ENCODE data around the gene SEC24D.
A peak's percentile ranks its signal among the peaks of the same experiment; 100 is the strongest.

Gene SEC24D

DNA sequence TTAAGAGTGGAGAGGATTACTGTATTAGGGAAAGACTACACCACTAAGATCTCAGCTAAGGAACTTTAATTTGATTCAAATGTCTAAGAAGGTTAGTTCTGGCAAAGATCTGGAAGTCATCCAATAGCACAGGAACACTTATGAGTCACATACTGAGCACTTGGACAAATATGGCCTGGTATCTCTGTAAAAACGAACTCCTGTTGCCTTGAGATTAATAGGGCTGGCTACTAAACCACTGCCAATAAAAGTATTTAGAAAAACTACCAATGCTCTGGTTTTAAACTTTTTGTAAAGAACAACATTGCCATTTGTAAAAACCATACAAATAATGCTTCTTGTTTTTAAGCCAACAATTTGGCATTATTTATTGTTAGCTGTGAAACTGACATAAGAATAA is 70.5 kb downstream of the SEC24D start:
- H3K9ac ChIP-seq (ENCODE audit: low read length), result no peak overlapping the region
- H3K36me3 ChIP-seq (ENCODE audit: insufficient read depth, low read length), result peaks cover 12% of the 10 kb centered on the region
- H3K9me3 ChIP-seq (ENCODE audit: low read length), result no peaks in the 10 kb centered on the region
- H3K4me3 ChIP-seq (ENCODE audit: low read depth in 1 of 2, low read length in 2 of 2), result no peak overlapping the region
- peaks cover 78% of the 10 kb centered on the region for H3K4me1 ChIP-seq (ENCODE audit: insufficient read depth, low read length)
- H3K27ac ChIP-seq (ENCODE audit: low read depth, low read length), result peak overlapping the region; percentile 86
- H3K27me3 ChIP-seq (ENCODE audit: control insufficient read depth in 1 of 2, insufficient read depth in 2 of 2, low read length in 2 of 2), result no peaks in the 10 kb centered on the region

DNA sequence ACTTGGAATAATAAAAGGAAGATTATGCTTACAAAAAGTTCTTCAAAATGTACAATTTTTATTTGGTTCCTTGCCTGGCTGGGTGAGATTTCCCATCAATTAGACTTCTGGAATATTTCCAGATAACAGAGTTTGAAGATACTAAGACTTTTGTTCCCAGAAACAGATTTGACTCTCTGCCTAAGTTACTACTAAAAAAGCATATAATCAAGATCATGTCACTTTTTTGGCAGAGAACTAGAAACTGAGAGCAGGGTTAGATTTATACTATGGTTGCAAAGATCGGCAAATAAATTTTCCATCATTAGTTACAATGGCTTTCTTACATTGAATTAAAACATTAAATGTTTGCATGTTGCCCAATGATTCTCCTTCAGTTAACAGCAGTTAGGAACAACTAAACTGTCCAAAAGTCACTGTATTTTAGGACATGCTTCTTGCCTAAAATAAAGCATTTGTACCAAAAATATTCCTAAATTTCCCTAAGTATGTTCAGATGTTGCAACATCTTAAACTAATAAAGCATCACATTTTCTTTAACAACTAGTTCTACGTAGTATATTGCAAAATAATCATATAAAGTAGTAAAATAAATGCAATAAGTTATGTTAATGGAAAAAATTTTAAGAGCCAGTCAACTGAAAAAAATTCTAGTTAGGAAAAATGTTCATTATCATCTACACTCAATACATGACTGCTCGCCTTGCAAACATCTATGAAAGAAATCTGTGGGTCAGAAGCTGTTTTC is 73.0 kb downstream of the SEC24D start:
- Histone ChIP-seq H3K9ac (ENCODE audit: low read length) (no peak overlapping the region), H3K27me3 (ENCODE audit: control insufficient read depth in 1 of 2, insufficient read depth in 2 of 2, low read length in 2 of 2) (no peaks in the 10 kb centered on the region), H3K9me3 (ENCODE audit: low read length) (no peaks in the 10 kb centered on the region), H3K4me1 (ENCODE audit: insufficient read depth, low read length) (peaks cover 79% of the 10 kb centered on the region), H3K36me3 (ENCODE audit: insufficient read depth, low read length) (peaks cover 12% of the 10 kb centered on the region), H3K4me3 (ENCODE audit: low read depth in 1 of 2, low read length in 2 of 2) (no peak overlapping the region), H3K27ac (ENCODE audit: low read depth, low read length) (peak overlapping the region; percentile 86)

DNA sequence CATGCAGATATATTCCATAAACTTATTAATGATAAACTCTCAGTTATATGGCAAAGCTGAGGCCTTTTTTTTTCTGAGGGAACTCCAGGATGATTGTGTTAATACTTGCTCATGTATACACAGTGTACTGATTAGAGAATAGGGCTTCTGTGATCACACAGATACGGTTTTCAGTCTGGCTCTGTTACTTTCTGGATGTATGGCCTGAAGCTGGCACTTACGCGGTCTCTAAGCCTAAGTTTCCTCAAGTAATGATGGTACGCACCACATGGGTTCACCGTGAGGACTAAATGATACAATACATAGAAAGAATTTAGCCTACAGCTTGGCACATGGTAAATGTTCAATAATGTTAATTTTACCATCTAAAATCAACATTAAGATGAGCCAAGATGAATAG is 73.8 kb downstream of the SEC24D start:
- Histone ChIP-seq H3K9me3 (ENCODE audit: low read length) (no peaks in the 10 kb centered on the region), H3K36me3 (ENCODE audit: insufficient read depth, low read length) (peaks cover 11% of the 10 kb centered on the region), H3K27me3 (ENCODE audit: control insufficient read depth in 1 of 2, insufficient read depth in 2 of 2, low read length in 2 of 2) (no peaks in the 10 kb centered on the region), H3K4me3 (ENCODE audit: low read depth in 1 of 2, low read length in 2 of 2) (no peak overlapping the region), H3K27ac (ENCODE audit: low read depth, low read length) (peak overlapping the region; percentile 71), H3K9ac (ENCODE audit: low read length) (no peak overlapping the region), H3K4me1 (ENCODE audit: insufficient read depth, low read length) (peaks cover 87% of the 10 kb centered on the region)

DNA sequence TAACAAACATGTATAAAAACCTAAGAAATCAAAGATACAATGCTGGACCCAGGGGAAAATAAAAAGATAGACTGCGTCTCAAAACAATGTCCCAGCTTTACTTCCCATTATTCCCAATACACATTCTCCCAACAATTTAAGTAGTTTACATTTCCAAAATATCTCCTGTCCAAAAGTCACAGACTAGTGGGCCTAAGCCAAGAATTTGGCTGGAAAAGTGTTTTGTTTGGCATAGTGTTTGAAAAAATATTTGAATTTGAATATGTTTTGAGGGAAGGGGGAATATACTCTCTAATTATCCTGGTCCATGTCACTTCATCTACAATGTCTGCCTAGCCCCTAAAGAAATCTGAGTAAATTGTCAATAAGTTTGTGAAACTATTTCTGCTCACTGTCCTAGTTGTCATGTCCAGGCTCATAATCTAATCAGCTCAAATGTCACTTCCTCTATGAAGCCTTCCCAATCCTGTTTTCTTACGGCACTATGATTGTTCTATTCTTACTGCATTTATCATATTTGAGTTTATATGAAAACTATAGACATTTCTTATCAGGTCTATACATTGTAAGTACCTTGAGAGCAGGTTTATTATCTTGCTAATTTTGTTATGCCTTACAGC is 74.4 kb downstream of the SEC24D start:
- Histone ChIP-seq H3K9ac (ENCODE audit: low read length) (no peak overlapping the region), H3K27ac (ENCODE audit: low read depth, low read length) (peak overlapping the region; percentile 71), H3K27me3 (ENCODE audit: control insufficient read depth in 1 of 2, insufficient read depth in 2 of 2, low read length in 2 of 2) (no peaks in the 10 kb centered on the region), H3K9me3 (ENCODE audit: low read length) (no peaks in the 10 kb centered on the region), H3K36me3 (ENCODE audit: insufficient read depth, low read length) (peaks cover 4% of the 10 kb centered on the region), H3K4me1 (ENCODE audit: insufficient read depth, low read length) (peaks cover 91% of the 10 kb centered on the region), H3K4me3 (ENCODE audit: low read depth in 1 of 2, low read length in 2 of 2) (peak overlapping the region in 1 of 2 donors; percentile 11)

DNA sequence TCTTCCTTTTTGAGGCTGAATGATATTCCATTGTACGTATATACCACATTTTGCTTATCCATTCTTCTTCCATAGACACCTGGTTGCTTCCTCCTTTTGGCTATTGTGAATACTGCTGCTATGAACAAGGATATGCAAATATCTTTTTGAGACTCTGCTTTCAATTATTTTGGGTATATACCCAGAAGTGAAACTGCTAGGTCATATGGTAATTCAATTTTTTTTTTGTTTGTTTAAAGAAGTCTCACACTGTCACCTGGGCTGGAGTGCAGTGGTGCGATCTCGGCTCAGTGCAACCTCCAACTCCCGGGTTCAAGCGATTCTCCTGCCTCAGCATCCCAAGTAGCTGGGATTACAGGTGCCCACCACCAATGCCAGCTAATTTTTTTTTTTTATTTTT is 75.4 kb downstream of the SEC24D start:
- no peaks in the 10 kb centered on the region for H3K36me3 ChIP-seq (ENCODE audit: insufficient read depth, low read length)
- peaks cover 91% of the 10 kb centered on the region for H3K4me1 ChIP-seq (ENCODE audit: insufficient read depth, low read length)

DNA sequence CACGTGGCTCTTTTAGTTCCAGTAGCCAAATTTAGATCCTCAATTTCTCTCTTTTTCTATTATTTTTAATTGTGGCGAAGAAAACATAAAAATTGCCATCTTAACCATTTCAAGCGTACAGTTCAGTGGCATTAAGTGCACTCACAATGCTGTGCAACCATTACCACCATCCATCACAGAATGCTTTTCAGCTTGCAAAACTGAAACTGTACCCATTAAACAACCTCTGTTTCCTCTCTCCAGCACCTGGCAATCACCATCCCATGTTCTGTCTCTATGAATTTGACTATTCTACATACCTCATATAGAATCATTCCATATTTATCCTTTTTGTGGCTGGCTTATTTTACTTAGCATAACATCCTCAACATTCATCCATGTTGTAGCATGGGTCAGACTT is 75.8 kb downstream of the SEC24D start:
- peaks cover 91% of the 10 kb centered on the region for H3K4me1 ChIP-seq (ENCODE audit: insufficient read depth, low read length)
- no peaks in the 10 kb centered on the region for H3K27me3 ChIP-seq (ENCODE audit: control insufficient read depth in 1 of 2, insufficient read depth in 2 of 2, low read length in 2 of 2)
- no peak overlapping the region for H3K9ac ChIP-seq (ENCODE audit: low read length)
- H3K27ac ChIP-seq (ENCODE audit: low read depth, low read length), result peak overlapping the region; percentile 54
- no peaks in the 10 kb centered on the region for H3K36me3 ChIP-seq (ENCODE audit: insufficient read depth, low read length)
- no peaks in the 10 kb centered on the region for H3K9me3 ChIP-seq (ENCODE audit: low read length)
- H3K4me3 ChIP-seq (ENCODE audit: low read depth in 1 of 2, low read length in 2 of 2), result no peak overlapping the region

More for the DNA sequence above, 75.4 kb downstream of the SEC24D start:
- H3K27me3 ChIP-seq (ENCODE audit: control insufficient read depth in 1 of 2, insufficient read depth in 2 of 2, low read length in 2 of 2), result no peaks in the 10 kb centered on the region
- no peaks in the 10 kb centered on the region for H3K9me3 ChIP-seq (ENCODE audit: low read length)
- H3K27ac ChIP-seq (ENCODE audit: low read depth, low read length), result peak overlapping the region; percentile 54
- no peak overlapping the region for H3K4me3 ChIP-seq (ENCODE audit: low read depth in 1 of 2, low read length in 2 of 2)
- H3K9ac ChIP-seq (ENCODE audit: low read length), result no peak overlapping the region

DNA sequence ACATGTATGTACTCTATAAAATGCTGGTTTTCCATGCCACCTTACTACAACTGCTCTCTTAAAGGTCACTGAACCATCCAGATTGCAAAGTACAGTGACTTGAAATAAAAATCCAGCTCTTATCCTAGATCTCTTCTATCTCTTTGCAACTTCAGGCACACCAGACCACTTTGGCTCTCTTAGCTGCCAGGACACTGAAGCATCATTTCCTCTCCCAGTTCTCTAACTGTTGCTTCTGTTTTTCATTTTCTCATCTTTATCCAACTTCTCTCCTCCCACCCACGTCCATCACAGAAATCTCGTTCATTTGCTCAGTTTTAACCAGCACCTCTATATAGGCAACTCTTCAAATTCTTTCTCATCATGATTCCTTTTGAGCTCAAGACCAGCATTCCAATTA is 76.4 kb downstream of the SEC24D start:
- H3K27ac ChIP-seq (ENCODE audit: low read depth, low read length), result peak overlapping the region; percentile 54
- H3K27me3 ChIP-seq (ENCODE audit: control insufficient read depth in 1 of 2, insufficient read depth in 2 of 2, low read length in 2 of 2), result no peaks in the 10 kb centered on the region
- H3K4me1 ChIP-seq (ENCODE audit: insufficient read depth, low read length), result peaks cover 91% of the 10 kb centered on the region
- H3K9ac ChIP-seq (ENCODE audit: low read length), result no peak overlapping the region
- peak overlapping the region in 1 of 2 donors; percentile 0 for H3K4me3 ChIP-seq (ENCODE audit: low read depth in 1 of 2, low read length in 2 of 2)
- H3K36me3 ChIP-seq (ENCODE audit: insufficient read depth, low read length), result no peaks in the 10 kb centered on the region
- no peaks in the 10 kb centered on the region for H3K9me3 ChIP-seq (ENCODE audit: low read length)

DNA sequence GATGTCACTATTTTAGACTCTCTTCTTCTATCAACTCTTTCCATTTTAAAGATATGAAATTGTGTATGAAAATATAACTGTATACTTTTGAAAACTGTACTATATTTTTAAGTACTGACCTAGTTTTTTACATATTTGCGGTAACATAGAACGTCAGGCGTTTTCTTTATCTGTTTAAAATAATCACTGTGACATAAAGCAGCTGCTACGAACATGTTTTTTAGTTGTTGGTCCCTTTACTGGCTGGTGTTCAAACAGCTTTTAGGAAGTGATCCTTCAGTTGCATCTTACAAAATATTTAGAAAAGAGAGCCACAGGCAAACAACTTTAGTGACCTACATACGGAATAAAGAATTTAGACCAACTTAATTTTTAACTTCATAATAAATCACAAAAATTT is 77.6 kb downstream of the SEC24D start:
- Histone ChIP-seq H3K9ac (ENCODE audit: low read length) (no peak overlapping the region), H3K27ac (ENCODE audit: low read depth, low read length) (peak overlapping the region; percentile 89), H3K27me3 (ENCODE audit: control insufficient read depth in 1 of 2, insufficient read depth in 2 of 2, low read length in 2 of 2) (no peaks in the 10 kb centered on the region), H3K36me3 (ENCODE audit: insufficient read depth, low read length) (no peaks in the 10 kb centered on the region), H3K9me3 (ENCODE audit: low read length) (no peaks in the 10 kb centered on the region), H3K4me3 (ENCODE audit: low read depth in 1 of 2, low read length in 2 of 2) (no peak overlapping the region), H3K4me1 (ENCODE audit: insufficient read depth, low read length) (peaks cover 91% of the 10 kb centered on the region)

DNA sequence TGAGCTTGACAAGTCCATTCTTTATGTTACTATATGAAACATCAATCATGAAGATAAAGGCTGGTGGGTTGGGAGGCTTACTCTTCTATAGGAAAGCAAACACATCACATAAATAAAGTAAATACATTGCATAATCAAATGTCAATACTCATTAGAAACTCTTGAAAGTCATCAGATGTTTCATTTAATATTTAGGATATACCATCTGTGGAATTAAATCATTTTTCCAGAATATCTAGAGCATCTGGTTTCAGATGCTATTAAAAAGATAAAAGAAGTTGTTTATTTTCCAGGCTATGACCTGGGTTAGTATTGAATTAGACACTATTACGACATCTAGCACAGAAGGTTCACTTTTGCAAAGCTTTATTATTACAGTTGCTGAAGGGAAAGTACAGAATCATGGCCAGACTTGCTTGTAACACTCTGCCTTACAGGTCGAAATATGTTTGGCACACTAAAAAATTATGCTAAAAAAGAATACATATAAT is 78.1 kb downstream of the SEC24D start:
- Histone ChIP-seq H3K27ac (ENCODE audit: low read depth, low read length) (peak overlapping the region; percentile 89), H3K9me3 (ENCODE audit: low read length) (no peaks in the 10 kb centered on the region), H3K4me1 (ENCODE audit: insufficient read depth, low read length) (peaks cover 90% of the 10 kb centered on the region), H3K4me3 (ENCODE audit: low read depth in 1 of 2, low read length in 2 of 2) (no peak overlapping the region), H3K9ac (ENCODE audit: low read length) (no peak overlapping the region), H3K27me3 (ENCODE audit: control insufficient read depth in 1 of 2, insufficient read depth in 2 of 2, low read length in 2 of 2) (no peaks in the 10 kb centered on the region), H3K36me3 (ENCODE audit: insufficient read depth, low read length) (no peaks in the 10 kb centered on the region)

DNA sequence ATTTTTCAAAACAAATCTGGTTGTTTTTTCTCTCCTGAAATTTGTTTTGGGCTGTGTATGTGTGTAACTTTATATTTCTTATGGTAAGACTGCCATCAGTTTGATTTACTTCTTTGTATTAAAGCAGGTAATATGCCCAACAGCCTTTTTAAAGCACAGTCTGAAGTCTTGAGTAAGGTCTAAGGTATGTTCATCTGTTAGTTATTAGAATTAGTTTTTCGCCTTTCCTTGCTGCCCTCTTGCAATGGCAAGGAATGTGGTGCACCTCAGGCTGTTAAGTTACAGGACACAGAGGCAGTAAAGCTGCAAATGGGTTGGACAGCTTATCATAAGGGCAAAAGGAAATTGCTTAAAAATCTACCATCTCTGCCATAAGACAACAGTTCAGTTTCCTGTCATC is 79.0 kb downstream of the SEC24D start:
- no peak overlapping the region for H3K9ac ChIP-seq (ENCODE audit: low read length)
- H3K9me3 ChIP-seq (ENCODE audit: low read length), result no peaks in the 10 kb centered on the region
- H3K27me3 ChIP-seq (ENCODE audit: control insufficient read depth in 1 of 2, insufficient read depth in 2 of 2, low read length in 2 of 2), result no peaks in the 10 kb centered on the region
- peaks cover 89% of the 10 kb centered on the region for H3K4me1 ChIP-seq (ENCODE audit: insufficient read depth, low read length)
- H3K4me3 ChIP-seq (ENCODE audit: low read depth in 1 of 2, low read length in 2 of 2), result no peak overlapping the region
- H3K36me3 ChIP-seq (ENCODE audit: insufficient read depth, low read length), result peaks cover 6% of the 10 kb centered on the region
- peak overlapping the region; percentile 89 for H3K27ac ChIP-seq (ENCODE audit: low read depth, low read length)

DNA sequence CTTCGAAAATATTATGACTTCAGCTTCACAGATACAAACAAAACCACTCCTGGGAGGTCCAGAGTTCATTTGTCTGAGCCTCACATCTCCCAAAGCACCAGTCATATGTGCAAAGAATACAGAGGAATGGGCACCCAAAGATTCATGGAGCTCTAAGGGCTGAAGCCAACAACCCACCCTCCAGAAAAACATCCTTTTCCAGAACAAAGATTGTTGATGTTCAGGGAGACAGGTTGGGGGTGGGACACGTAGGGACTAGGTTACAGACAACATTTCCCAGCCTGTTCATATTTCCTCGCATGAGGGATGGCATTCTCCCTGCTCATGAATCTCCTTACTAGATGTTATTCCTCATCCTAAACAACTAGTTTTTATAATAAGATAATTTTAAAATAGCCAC is 79.5 kb downstream of the SEC24D start:
- Histone ChIP-seq H3K4me3 (ENCODE audit: low read depth in 1 of 2, low read length in 2 of 2) (no peak overlapping the region), H3K4me1 (ENCODE audit: insufficient read depth, low read length) (peaks cover 89% of the 10 kb centered on the region), H3K27me3 (ENCODE audit: control insufficient read depth in 1 of 2, insufficient read depth in 2 of 2, low read length in 2 of 2) (no peaks in the 10 kb centered on the region), H3K9me3 (ENCODE audit: low read length) (no peaks in the 10 kb centered on the region), H3K9ac (ENCODE audit: low read length) (no peak overlapping the region), H3K36me3 (ENCODE audit: insufficient read depth, low read length) (peaks cover 11% of the 10 kb centered on the region), H3K27ac (ENCODE audit: low read depth, low read length) (peak overlapping the region; percentile 25)

Data from muscle layer of colon (tissue), 2 donors.